WTC11 (cell line): Measurements from ENCODE around the gene PCDHA5.

ENCODE experiments used
- CTCF ChIP-seq: fragments of 200-600 bp; IDR thresholded peaks from 2 replicates; pipeline ENCODE4 v1.8.0; 2022; ENCODE audit warnings: antibody characterized with exemption
- E2F4 ChIP-seq: sonication (generic); formaldehyde crosslinking; IDR thresholded peaks from 2 replicates; pipeline ENCODE4 v1.8.1; 2022; ENCODE audit warnings: low read depth, mild to moderate bottlenecking, moderate library complexity, missing genetic modification reagents, borderline replicate concordance
- ERG ChIP-seq: fragments of 250-450 bp; sonication (Bioruptor Pico); IDR thresholded peaks from 2 replicates; pipeline ENCODE4 v1.8.0; 2021; ENCODE audit warnings: mild to moderate bottlenecking
- TEAD4 ChIP-seq: sonication (generic); formaldehyde crosslinking; IDR thresholded peaks from 2 replicates; pipeline ENCODE4 v1.8.0; 2022; ENCODE audit warnings: mild to moderate bottlenecking, missing genetic modification reagents
- TP53 ChIP-seq: sonication (generic); formaldehyde crosslinking; IDR thresholded peaks from 2 replicates; pipeline ENCODE4 v1.8.1; 2023; ENCODE audit warnings: mild to moderate bottlenecking, missing genetic modification reagents
- ZNF138 ChIP-seq: sonication (generic); formaldehyde crosslinking; conservative IDR thresholded peaks from 2 replicates; pipeline ENCODE4 v1.8.1; 2022; ENCODE audit warnings: mild to moderate bottlenecking, moderate library complexity, missing genetic modification reagents

GRCh38 chr5:140808889-140809291, 12.5 kb upstream of the PCDHA5 start:
- no peak for TF ChIP-seq E2F4 (CRISPR knock-in tag)
- no peak for TF ChIP-seq CTCF
- TF ChIP-seq ERG (CRISPR knock-in tag) = no peak
- no peak for TF ChIP-seq ZNF138 (CRISPR knock-in tag)
- TF ChIP-seq TEAD4 = no peak
- TF ChIP-seq TP53 (CRISPR knock-in tag) = no peak
